T-helper 17 cell (primary cell): ENCODE results near the gene TMEM244. TPM values are rescaled to one million over a fixed set of nuclear protein-coding genes. Genes with fewer than 3 reads are reported as not detected.
A peak's percentile ranks its signal among the peaks of the same experiment; 100 is the strongest.
"Not testable (repeated sequence)": the region's sequence is repeated elsewhere in the genome, so short reads cannot be mapped to it uniquely, and the experiment has no call there.

ENCODE experiments used
- ATAC-seq: fragments of 150-1000 bp; cut with Tn5 transposase; 2 replicates; pipeline ENCODE4 v1.10.0; 2021; ENCODE audit warnings: mild to moderate bottlenecking, moderate library complexity
- DNase-seq, 3 donors: peaks; one replicate each; pipeline versions ENCODE4 v3.0.0 to v3.0.0-alpha.2; 2020 to 2021
- H3K9me3 ChIP-seq: one replicate; pipeline ENCODE4 v1.7.0; 2013; ENCODE audit warnings: low read length, mild to moderate bottlenecking; ENCODE audit not compliant: control insufficient read depth, poor library complexity, severe bottlenecking
- H3K27ac Mint-ChIP-seq: one replicate; pipeline ENCODE4 v1.8.0; 2022; ENCODE audit warnings: mild to moderate bottlenecking, moderate library complexity, mixed read lengths
- H3K27me3 Mint-ChIP-seq: one replicate; pipeline ENCODE4 v1.8.0; 2022; ENCODE audit warnings: mixed read lengths
- H3K36me3 Mint-ChIP-seq: one replicate; pipeline ENCODE4 v1.8.0; 2022; ENCODE audit warnings: low read depth, mixed read lengths
- H3K4me1 Mint-ChIP-seq: one replicate; pipeline ENCODE4 v1.8.0; 2022; ENCODE audit warnings: mild to moderate bottlenecking, mixed read lengths
- H3K4me3 Mint-ChIP-seq: one replicate; pipeline ENCODE4 v1.8.0; 2022; ENCODE audit warnings: mild to moderate bottlenecking, moderate library complexity, mixed read lengths
- total RNA-seq, 4 donors: library from RNA in 2 of 4; stranded (reverse) in 2 of 4; gene quantifications; one replicate each; pipeline ENCODE4 v1.2.3 and lab custom pipeline; 2022 to 2026

Gene TMEM244
- total RNA-seq, 2 donors from 2014 or later: 1.2 TPM; not detected in 1

- Mint-ChIP-seq H3K27me3 (peaks cover 7% of the 10 kb centered on the region), H3K4me3 (no peak overlapping the region), H3K4me1 (peaks cover 5% of the 10 kb centered on the region), H3K36me3 (no peaks in the 10 kb centered on the region), H3K27ac (no peak overlapping the region)
- ATAC-seq: no peak
- DNase-seq: no peak
- H3K9me3 ChIP-seq: no peaks in the 10 kb centered on the region
These were observed 28.8 kb downstream of the TMEM244 start for GRCh38 chr6:129832299-129832698.

- Mint-ChIP-seq H3K36me3 (no peaks in the 10 kb centered on the region), H3K4me1 (peaks cover 5% of the 10 kb centered on the region), H3K27me3 (peaks cover 10% of the 10 kb centered on the region), H3K4me3 (no peak overlapping the region), H3K27ac (peak overlapping the region; percentile 32)
- DNase-seq (no peak), ATAC-seq (no peak)
- H3K9me3 ChIP-seq: no peaks in the 10 kb centered on the region
These were observed 32.9 kb downstream of the TMEM244 start for GRCh38 chr6:129828229-129828628.

- Mint-ChIP-seq H3K27me3 (peaks cover 22% of the 10 kb centered on the region), H3K4me1 (peaks cover 2% of the 10 kb centered on the region), H3K27ac (no peak overlapping the region), H3K4me3 (no peak overlapping the region), H3K36me3 (peaks cover 3% of the 10 kb centered on the region)
- ATAC-seq: no peak
- H3K9me3 ChIP-seq: no peaks in the 10 kb centered on the region
- no peak for DNase-seq
These were observed 42.9 kb downstream of the TMEM244 start for GRCh38 chr6:129818251-129818650.

- Mint-ChIP-seq H3K27me3 (peaks cover 22% of the 10 kb centered on the region), H3K4me1 (peaks cover 2% of the 10 kb centered on the region), H3K36me3 (peaks cover 3% of the 10 kb centered on the region), H3K27ac (no peak overlapping the region), H3K4me3 (no peak overlapping the region)
- DNase-seq (no peak), ATAC-seq (no peak)
- no peaks in the 10 kb centered on the region for H3K9me3 ChIP-seq
These were observed 43.3 kb downstream of the TMEM244 start for GRCh38 chr6:129817821-129818220.

GRCh38 chr6:129817332-129817731, 43.8 kb downstream of the TMEM244 start:
- no peak for ATAC-seq

GRCh38 chr6:129812145-129812777, 48.9 kb downstream of the TMEM244 start:
- no peak for ATAC-seq
- DNase-seq: no peak
- Mint-ChIP-seq H3K4me3 (no peak overlapping the region), H3K27me3 (peaks cover 2% of the 10 kb centered on the region), H3K36me3 (peaks cover 5% of the 10 kb centered on the region), H3K27ac (no peak overlapping the region), H3K4me1 (no peaks in the 10 kb centered on the region)
- no peaks in the 10 kb centered on the region for H3K9me3 ChIP-seq

More at GRCh38 chr6:129817332-129817731, 43.8 kb downstream of the TMEM244 start:
- H3K4me1 Mint-ChIP-seq: peaks cover 2% of the 10 kb centered on the region
- DNase-seq: no peak
- no peaks in the 10 kb centered on the region for H3K9me3 ChIP-seq
- peaks cover 3% of the 10 kb centered on the region for H3K36me3 Mint-ChIP-seq
- peaks cover 22% of the 10 kb centered on the region for H3K27me3 Mint-ChIP-seq
- no peak overlapping the region for H3K27ac Mint-ChIP-seq
- no peak overlapping the region for H3K4me3 Mint-ChIP-seq

- H3K27ac Mint-ChIP-seq, H3K9me3 ChIP-seq, H3K4me3 Mint-ChIP-seq, H3K4me1 Mint-ChIP-seq, H3K27me3 Mint-ChIP-seq, DNase-seq, H3K36me3 Mint-ChIP-seq, ATAC-seq: not testable (repeated sequence)
These were observed 54.0 kb downstream of the TMEM244 start for GRCh38 chr6:129807141-129807540.

- not testable (repeated sequence) for H3K27me3 Mint-ChIP-seq, H3K4me3 Mint-ChIP-seq, H3K36me3 Mint-ChIP-seq, H3K9me3 ChIP-seq, H3K4me1 Mint-ChIP-seq, ATAC-seq, H3K27ac Mint-ChIP-seq, DNase-seq
These were observed 58.2 kb downstream of the TMEM244 start for GRCh38 chr6:129802920-129803319.

GRCh38 chr6:129801909-129802308, 59.2 kb downstream of the TMEM244 start:
- Mint-ChIP-seq H3K36me3 (no peaks in the 10 kb centered on the region), H3K4me3 (no peak overlapping the region), H3K27ac (no peak overlapping the region), H3K27me3 (no peaks in the 10 kb centered on the region), H3K4me1 (no peaks in the 10 kb centered on the region)
- ATAC-seq: no peak
- no peak for DNase-seq
- H3K9me3 ChIP-seq: no peaks in the 10 kb centered on the region

- Mint-ChIP-seq H3K27me3 (peaks cover 20% of the 10 kb centered on the region), H3K36me3 (no peaks in the 10 kb centered on the region), H3K4me1 (peaks cover 4% of the 10 kb centered on the region), H3K4me3 (no peak overlapping the region), H3K27ac (no peak overlapping the region)
- ATAC-seq (no peak), DNase-seq (no peak)
- H3K9me3 ChIP-seq: no peaks in the 10 kb centered on the region
These were observed 65.9 kb downstream of the TMEM244 start for GRCh38 chr6:129795261-129795660.

GRCh38 chr6:129793447-129793846, 67.7 kb downstream of the TMEM244 start:
- H3K4me1 Mint-ChIP-seq: peaks cover 4% of the 10 kb centered on the region

GRCh38 chr6:129792049-129792448, 69.1 kb downstream of the TMEM244 start:
- peaks cover 4% of the 10 kb centered on the region for H3K4me1 Mint-ChIP-seq
- H3K27ac Mint-ChIP-seq: no peak overlapping the region
- no peaks in the 10 kb centered on the region for H3K36me3 Mint-ChIP-seq
- no peaks in the 10 kb centered on the region for H3K9me3 ChIP-seq
- DNase-seq: no peak
- peaks cover 20% of the 10 kb centered on the region for H3K27me3 Mint-ChIP-seq
- no peak for ATAC-seq
- no peak overlapping the region for H3K4me3 Mint-ChIP-seq

More at GRCh38 chr6:129793447-129793846, 67.7 kb downstream of the TMEM244 start:
- H3K4me3 Mint-ChIP-seq: no peak overlapping the region
- ATAC-seq (no peak), DNase-seq (no peak)
- no peaks in the 10 kb centered on the region for H3K36me3 Mint-ChIP-seq
- no peak overlapping the region for H3K27ac Mint-ChIP-seq
- H3K9me3 ChIP-seq: no peaks in the 10 kb centered on the region
- H3K27me3 Mint-ChIP-seq: peaks cover 20% of the 10 kb centered on the region

- peaks cover 20% of the 10 kb centered on the region for H3K27me3 Mint-ChIP-seq
- H3K9me3 ChIP-seq: no peaks in the 10 kb centered on the region
- ATAC-seq (no peak), DNase-seq (no peak)
- H3K27ac Mint-ChIP-seq: no peak overlapping the region
- H3K4me1 Mint-ChIP-seq: peaks cover 4% of the 10 kb centered on the region
- no peaks in the 10 kb centered on the region for H3K36me3 Mint-ChIP-seq
- no peak overlapping the region for H3K4me3 Mint-ChIP-seq
These were observed 70.3 kb downstream of the TMEM244 start for GRCh38 chr6:129790785-129791184.

GRCh38 chr6:129789974-129790373, 71.1 kb downstream of the TMEM244 start:
- Mint-ChIP-seq H3K36me3 (peaks cover 2% of the 10 kb centered on the region), H3K27me3 (peaks cover 20% of the 10 kb centered on the region), H3K4me1 (peaks cover 4% of the 10 kb centered on the region), H3K27ac (no peak overlapping the region), H3K4me3 (no peak overlapping the region)
- H3K9me3 ChIP-seq: no peaks in the 10 kb centered on the region
- DNase-seq (no peak), ATAC-seq (no peak)
